K562 (cell line): ENCODE data around the gene SNRNP70. TPM values are rescaled to one million over a fixed set of nuclear protein-coding genes. Genes with fewer than 3 reads are reported as not detected.

Experiments
- ATAC-seq: fragments of 200-7000 bp; cut with Tn5 transposase; 3 replicates; pipeline ENCODE4 v1.9.1; 2020; ENCODE audit warnings: moderate library complexity
- BruUV-seq: library from RNA; stranded (reverse); fragments of 400-500 nt; replicated peaks from 2 replicates; lab custom pipeline; 2021; lab: Mats Ljungman, UMichigan
- CTCF ChIA-PET: fragments of 300-600 bp; formaldehyde crosslinking; extraction: SDS; loops from one replicate; lab custom pipeline; 2021; ENCODE audit warnings: low intra/inter-chr PET ratio; lab: Yijun Ruan, JAX
- POLR2A ChIA-PET: fragments of 300-600, 350-650 bp; sonication (Branson Sonifier 250); formaldehyde crosslinking; extraction: SDS; loops from one replicate; lab custom pipeline; 2021; ENCODE audit warnings: antibody characterized with exemption, inconsistent platforms; lab: Yijun Ruan, JAX
- DNase-seq, 4 experiments: peaks; one replicate each; pipeline versions ENCODE4 v3.0.0 to v3.0.0-alpha.2; 2011 to 2018; ENCODE audit warnings: low spot score in 3 of 4, mixed read lengths in 3 of 4; ENCODE audit errors: extremely low read depth in 1 of 4
- FAIRE-seq: peaks from 2 replicates; lab custom pipeline; 2011; peaks lifted over from hg19 to GRCh38; lab: Jason Lieb, UNC
- H2AFZ ChIP-seq: 2 replicates; pipeline ENCODE4 v1.6.0; 2011; ENCODE audit warnings: low read depth, low read length, control low read depth, inconsistent platforms
- H3K27ac ChIP-seq: fragments of 200-600 bp; 3 replicates; pipeline ENCODE4 v1.8.0; 2011; ENCODE audit warnings: low read depth, mild to moderate bottlenecking, control low read depth, inconsistent platforms, low read length, moderate library complexity, mixed read lengths; ENCODE audit errors: extremely low read depth
- H3K27me3 ChIP-seq, 2 experiments: fragments of 300-600 bp in 1 of 2; 2 replicates in 1 of 2; 3 replicates in 1 of 2; pipeline versions ENCODE4 v1.6.0 to v1.8.0; 2011; ENCODE audit warnings: inconsistent platforms in 2 of 2, low read length in 2 of 2, mild to moderate bottlenecking in 1 of 2, mixed read lengths in 1 of 2, moderate library complexity in 1 of 2; ENCODE audit not compliant: control insufficient read depth in 2 of 2, insufficient read depth in 2 of 2
- H3K36me3 ChIP-seq: fragments of 300-600 bp; 3 replicates; pipeline ENCODE4 v1.8.0; 2011; ENCODE audit warnings: mild to moderate bottlenecking, low read length, inconsistent platforms; ENCODE audit not compliant: control insufficient read depth, insufficient read depth
- H3K4me1 ChIP-seq, 2 experiments: fragments of 200-600 bp in 1 of 2; replicated peaks in 1 of 2; 2 replicates in 1 of 2; 3 replicates in 1 of 2; pipeline versions ENCODE4 v1.5.1 to v1.8.0; 2011; ENCODE audit warnings: inconsistent platforms in 2 of 2, low read length in 2 of 2, mild to moderate bottlenecking in 1 of 2, mixed read lengths in 1 of 2, moderate library complexity in 1 of 2; ENCODE audit not compliant: control insufficient read depth in 2 of 2, insufficient read depth in 2 of 2
- H3K4me2 ChIP-seq: 2 replicates; pipeline ENCODE4 v1.6.1; 2011; ENCODE audit warnings: low read length, control low read depth, inconsistent platforms, mixed read lengths; ENCODE audit not compliant: insufficient read depth
- H3K4me3 ChIP-seq: fragments of 200-600 bp; sonication (generic), shearing (Covaris generic); 2 replicates; pipeline ENCODE4 v1.5.1; 2016; ENCODE audit warnings: control low read depth, inconsistent platforms
- H3K79me2 ChIP-seq: fragments of 200-600 bp; 3 replicates; pipeline ENCODE4 v1.8.0; 2011; ENCODE audit warnings: low read length, inconsistent platforms; ENCODE audit not compliant: control insufficient read depth, insufficient read depth
- H3K9ac ChIP-seq, 2 experiments: 2 replicates each; pipeline versions ENCODE4 v1.6.0 to v1.6.1; 2011; ENCODE audit warnings: low read depth in 2 of 2, low read length in 2 of 2, control low read depth in 1 of 2, inconsistent platforms in 1 of 2, mild to moderate bottlenecking in 1 of 2, mixed read lengths in 1 of 2; ENCODE audit not compliant: insufficient read depth in 1 of 2
- H3K9me1 ChIP-seq: one replicate; pipeline ENCODE4 v1.6.0; 2011; ENCODE audit warnings: inconsistent platforms, mild to moderate bottlenecking, low read length, moderate library complexity; ENCODE audit not compliant: control insufficient read depth, insufficient read depth
- H3K9me3 ChIP-seq: replicated peaks from 2 replicates; pipeline ENCODE4 v1.5.1; 2011; ENCODE audit warnings: low read depth, low read length, inconsistent platforms; ENCODE audit not compliant: control insufficient read depth, insufficient read depth
- H4K20me1 ChIP-seq: replicated peaks from 2 replicates; pipeline ENCODE4 v1.6.1; 2011; ENCODE audit warnings: low read length, inconsistent platforms, mixed read lengths; ENCODE audit not compliant: control insufficient read depth, insufficient read depth
- COPS2 ChIP-seq: fragments of 450-650 bp; conservative IDR thresholded peaks from 2 replicates; pipeline ENCODE4 v1.6.1; 2016; ENCODE audit warnings: mild to moderate bottlenecking, moderate library complexity
- DIDO1 ChIP-seq: fragments of 450-650 bp; IDR thresholded peaks from 2 replicates; pipeline ENCODE4 v1.6.1; 2016; ENCODE audit warnings: low read depth, missing biosample characterization, missing genetic modification characterization
- ETV5 ChIP-seq: sonication (generic); formaldehyde crosslinking; IDR thresholded peaks from 2 replicates; pipeline ENCODE4 v1.4.0; 2020; ENCODE audit warnings: low read depth, mild to moderate bottlenecking, missing genetic modification reagents
- FUS ChIP-seq: fragments of 200-400 bp; formaldehyde crosslinking; optimal IDR thresholded peaks from 2 replicates; pipeline ENCODE3; 2017; ENCODE audit warnings: low read depth, low read length
- GABPB2 ChIP-seq: fragments of 250-450 bp; sonication (Bioruptor Pico); conservative IDR thresholded peaks from 2 replicates; pipeline ENCODE4 v1.5.1; 2021; ENCODE audit warnings: mild to moderate bottlenecking
- HDAC6 ChIP-seq: IDR thresholded peaks from 2 replicates; pipeline ENCODE4 v1.6.1; 2012; ENCODE audit warnings: low read depth, mild to moderate bottlenecking, control low read depth, inconsistent platforms, low read length, moderate library complexity
- MAFF ChIP-seq: IDR thresholded peaks from 2 replicates; pipeline ENCODE4 v1.6.1; 2012; ENCODE audit warnings: low read length, improper control_type of control experiment
- MED1 ChIP-seq: sonication (generic); formaldehyde crosslinking; IDR thresholded peaks from 2 replicates; pipeline ENCODE4 v1.8.1; 2023; ENCODE audit warnings: missing genetic modification reagents, borderline replicate concordance
- POLR2A ChIP-seq: fragments of 450-650 bp; conservative IDR thresholded peaks from 2 replicates; pipeline ENCODE4 v1.6.1; 2016
- POLR2H ChIP-seq: IDR thresholded peaks from 2 replicates; pipeline ENCODE4 v1.6.1; 2016; ENCODE audit warnings: missing genetic modification characterization, low read depth, mild to moderate bottlenecking, control low read depth, missing compliant biosample characterization, moderate library complexity
- RAD21 ChIP-seq, 2 experiments: fragments of 250-450 bp in 1 of 2; fragments of 450-650 bp in 1 of 2; sonication (Bioruptor Pico) in 1 of 2; formaldehyde crosslinking in 1 of 2; IDR thresholded peaks in 1 of 2; conservative IDR thresholded peaks in 1 of 2; 2 replicates each; pipeline versions ENCODE4 v1.4.0 to v1.8.0; 2020 to 2022; ENCODE audit warnings: mild to moderate bottlenecking in 2 of 2, moderate library complexity in 1 of 2
- SRF ChIP-seq, 2 experiments: fragments of 250-450, 450-650 bp in 1 of 2; sonication (Bioruptor Pico) in 1 of 2; sonication (generic) in 1 of 2; formaldehyde crosslinking; IDR thresholded peaks; 2 replicates each; pipeline versions ENCODE4 v1.5.0 to v1.5.1; 2020 to 2022; ENCODE audit warnings: mild to moderate bottlenecking in 1 of 2, missing genetic modification reagents in 1 of 2
- TARDBP ChIP-seq: fragments of 450-650 bp; IDR thresholded peaks from 2 replicates; pipeline ENCODE4 v1.6.1; 2016
- TCF15 ChIP-seq: fragments of 250-450 bp; sonication (Bioruptor Pico); IDR thresholded peaks from 2 replicates; pipeline ENCODE4 v1.8.0; 2022; ENCODE audit warnings: moderate library complexity, mild to moderate bottlenecking, inconsistent platforms
- TFE3 ChIP-seq: fragments of 450-650 bp; formaldehyde crosslinking; IDR thresholded peaks from 2 replicates; pipeline ENCODE4 v1.4.0; 2020; ENCODE audit warnings: mild to moderate bottlenecking, mixed read lengths
- ZNF395 ChIP-seq: fragments of 200-800 bp; sonication (Bioruptor generic); IDR thresholded peaks from 2 replicates; pipeline ENCODE4 v1.6.1; 2017; ENCODE audit warnings: missing genetic modification characterization, missing compliant biosample characterization
- ZNF431 ChIP-seq: sonication (generic); formaldehyde crosslinking; IDR thresholded peaks from 2 replicates; pipeline ENCODE4 v1.8.0; 2022; ENCODE audit warnings: mild to moderate bottlenecking, missing genetic modification reagents
- WGBS: fragments of 100-300 bp; shearing (Covaris generic); methylation state at CpG from one replicate; pipeline ENCODE4 v1.1.6; 2016; ENCODE audit warnings: low coverage, mixed read lengths; ENCODE audit not compliant: insufficient coverage; ENCODE audit errors: missing lambda C conversion rate; 5-methylcytosine and 5-hydroxymethylcytosine counted together
- in situ Hi-C: fragments of 300-500 bp; cut with MboI; formaldehyde crosslinking; loops from 4 replicates; pipeline ENCODE4 v1.15.0; 2018; ENCODE audit warnings: inconsistent platforms, mixed read lengths
- intact Hi-C: fragments of 100-400 bp; cut with micrococcal nuclease; formaldehyde crosslinking; loops from 2 replicates; pipeline ENCODE4 v1.14.2; 2022
- polyA plus RNA-seq, 8 experiments: library from polyadenylated mRNA; depleted of rRNA in 4 of 8; stranded (reverse) in 5 of 8; unstranded in 3 of 8; fragments of >200 nt; fragmentation: Nextera tagmentation in 2 of 8; fragmentation: Illumina TruSeq in 1 of 8; extraction: Ambion mirVana in 2 of 8; extraction: Trizol in 1 of 8; gene quantifications; 2 replicates each; pipeline versions ENCODE4 v1.2.1 to v1.2.3, GENCODE V29; 2011 to 2014; ENCODE audit warnings: inconsistent platforms in 1 of 8, missing spikeins in 1 of 8
- total RNA-seq, 7 experiments: library from RNA; depleted of rRNA in 6 of 7; stranded (reverse); fragments of >200 nt in 6 of 7; fragmentation: Illumina TruSeq in 2 of 7; extraction: Trizol in 2 of 7; gene quantifications; 2 replicates each; pipeline versions ENCODE4 v1.2.1 to v1.2.3, GENCODE V29; 2011 to 2021; ENCODE audit warnings: low replicate concordance in 1 of 7
- TF ChIP-seq, protein P1 (sequence below): fragments of 250-450 bp; sonication (Bioruptor Pico); IDR thresholded peaks from 2 replicates; pipeline ENCODE4 v1.4.0; 2020; ENCODE audit warnings: mild to moderate bottlenecking, moderate library complexity
- TF ChIP-seq, protein P2 (sequence below): fragments of 450-650 bp; IDR thresholded peaks from 2 replicates; pipeline ENCODE4 v1.6.1; 2016; ENCODE audit warnings: low read depth, mild to moderate bottlenecking, moderate library complexity

SNRNP70 gene
- total and polyA plus RNA-seq, 9 of the 15 experiments (the other 6 are each of a cell fraction or from before 2014, with no cell fraction given), result 2.8 to 496 (median 136) TPM

DNA sequence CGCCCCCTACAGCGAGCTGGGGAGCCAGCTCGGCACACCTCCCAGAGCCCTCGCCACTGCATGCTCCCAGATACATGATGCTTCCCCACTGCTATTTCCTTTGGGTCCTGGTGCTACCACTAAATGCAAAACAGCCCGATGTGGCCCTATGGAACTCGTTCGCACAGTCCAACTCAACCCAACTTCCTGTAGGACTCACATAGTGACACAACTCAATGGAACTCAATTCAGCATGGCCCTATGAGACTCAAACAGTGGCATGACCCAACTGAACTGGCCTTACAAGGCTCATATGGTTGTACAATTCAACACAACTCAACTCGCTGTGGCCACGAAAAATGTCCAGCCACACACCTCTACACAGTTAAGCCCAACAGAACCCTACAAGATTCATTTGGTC is 16.2 kb upstream of the SNRNP70 start:
- Histone ChIP-seq H3K9me3 (no peaks in the 10 kb centered on the region), H3K79me2 (no peaks in the 10 kb centered on the region), H3K9ac (no peak overlapping the region), H3K36me3 (no peaks in the 10 kb centered on the region), H3K27ac (no peak overlapping the region), H2AFZ (no peak overlapping the region), H3K9me1 (no peaks in the 10 kb centered on the region), H3K27me3 (peaks cover 17 to 47% of the 10 kb centered on the region in 2 experiments; a peak in 4 of 5 replicates), H3K4me3 (no peak overlapping the region), H3K4me1 (peaks cover 4 to 44% of the 10 kb centered on the region in 2 experiments), H4K20me1 (no peaks in the 10 kb centered on the region), H3K4me2 (no peak overlapping the region)
- POLR2A ChIA-PET, result interaction anchor here (1.6 kb wide), 1 partner anchor 8 kb away, joined by 4 read pairs; no protein-coding TSS in a partner anchor
- FAIRE-seq, result no peak
- 12% methylated on average over 9 of the region's 9 CpGs for WGBS
- no peak for DNase-seq
- CTCF ChIA-PET, result no interaction called here
- in situ Hi-C loops (no loop called here), intact Hi-C loops (no loop called here)
- TF ChIP-seq COPS2, result no peak
- no peak for TF ChIP-seq POLR2A
- no peak for TF ChIP-seq ZNF431
- TF ChIP-seq, protein P1, sequence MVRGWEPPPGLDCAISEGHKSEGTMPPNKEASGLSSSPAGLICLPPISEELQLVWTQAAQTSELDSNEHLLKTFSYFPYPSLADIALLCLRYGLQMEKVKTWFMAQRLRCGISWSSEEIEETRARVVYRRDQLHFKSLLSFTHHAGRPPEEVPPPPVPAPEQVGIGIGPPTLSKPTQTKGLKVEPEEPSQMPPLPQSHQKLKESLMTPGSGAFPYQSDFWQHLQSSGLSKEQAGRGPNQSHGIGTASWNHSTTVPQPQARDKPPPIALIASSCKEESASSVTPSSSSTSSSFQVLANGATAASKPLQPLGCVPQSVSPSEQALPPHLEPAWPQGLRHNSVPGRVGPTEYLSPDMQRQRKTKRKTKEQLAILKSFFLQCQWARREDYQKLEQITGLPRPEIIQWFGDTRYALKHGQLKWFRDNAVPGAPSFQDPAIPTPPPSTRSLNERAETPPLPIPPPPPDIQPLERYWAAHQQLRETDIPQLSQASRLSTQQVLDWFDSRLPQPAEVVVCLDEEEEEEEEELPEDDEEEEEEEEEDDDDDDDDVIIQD (CRISPR knock-in tag), result no peak
- TF ChIP-seq MAFF, result no peak
- TF ChIP-seq RAD21 (CRISPR knock-in tag; conservative IDR thresholded peaks at IDR 0.05 in 1 of 2, IDR thresholded peaks at IDR 0.05 in 1 of 2), result no peak
- no peak for TF ChIP-seq GABPB2 (CRISPR knock-in tag)
- TF ChIP-seq POLR2H (tag), result no peak
- TF ChIP-seq ZNF395 (CRISPR knock-in tag), result no peak
- TF ChIP-seq, protein P2, sequence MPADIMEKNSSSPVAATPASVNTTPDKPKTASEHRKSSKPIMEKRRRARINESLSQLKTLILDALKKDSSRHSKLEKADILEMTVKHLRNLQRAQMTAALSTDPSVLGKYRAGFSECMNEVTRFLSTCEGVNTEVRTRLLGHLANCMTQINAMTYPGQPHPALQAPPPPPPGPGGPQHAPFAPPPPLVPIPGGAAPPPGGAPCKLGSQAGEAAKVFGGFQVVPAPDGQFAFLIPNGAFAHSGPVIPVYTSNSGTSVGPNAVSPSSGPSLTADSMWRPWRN, result no peak
- no peak for TF ChIP-seq FUS
- TF ChIP-seq ETV5 (CRISPR knock-in tag), result no peak
- TF ChIP-seq HDAC6, result no peak
- no peak for TF ChIP-seq TARDBP
- TF ChIP-seq MED1 (CRISPR knock-in tag), result no peak
- TF ChIP-seq TFE3 (CRISPR knock-in tag), result no peak
- no peak for TF ChIP-seq DIDO1 (tag)
- TF ChIP-seq SRF (CRISPR knock-in tag; IDR thresholded peaks at IDR 0.05), result no peak
- TF ChIP-seq TCF15 (CRISPR knock-in tag), result no peak
- no peak for ATAC-seq
- no TSS peak for BruUV-seq
